HG02885 (cell line): Measurements from ENCODE around the gene NTRK1.

Experiments used
- ATAC-seq: cut with Tn5 transposase; IDR thresholded peaks from one replicate; pipeline ENCODE4 v1.9.1; 2021; ENCODE audit warnings: mild to moderate bottlenecking; ENCODE audit not compliant: unreplicated experiment, poor library complexity

The NTRK1 gene

DNA sequence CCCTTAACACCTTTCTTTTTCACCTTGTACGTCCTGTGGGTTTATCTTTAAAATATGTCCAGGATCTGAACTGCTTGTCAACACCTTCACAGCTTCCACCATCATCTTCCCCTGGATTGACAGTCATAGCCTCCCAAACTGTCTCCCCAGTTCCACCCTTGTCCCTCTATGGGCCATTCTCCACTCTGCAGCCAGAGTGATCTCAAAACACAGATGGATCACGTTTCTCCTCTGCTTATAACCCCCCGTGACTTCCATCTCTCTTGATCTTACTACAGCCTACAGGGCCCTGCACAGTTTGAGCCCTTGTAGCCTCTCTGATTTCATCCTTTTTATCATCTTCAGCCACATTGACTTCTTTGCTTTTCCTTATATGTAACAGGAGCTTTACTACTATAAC, 6.0 kb upstream of the NTRK1 start:
- ATAC-seq, result no peak

- ATAC-seq, result no peak
Observed at GRCh38 chr1:156856282-156856785, 4.3 kb upstream of the NTRK1 start.

GRCh38 chr1:156857532-156857931, 3.1 kb upstream of the NTRK1 start:
- ATAC-seq, result no peak

DNA sequence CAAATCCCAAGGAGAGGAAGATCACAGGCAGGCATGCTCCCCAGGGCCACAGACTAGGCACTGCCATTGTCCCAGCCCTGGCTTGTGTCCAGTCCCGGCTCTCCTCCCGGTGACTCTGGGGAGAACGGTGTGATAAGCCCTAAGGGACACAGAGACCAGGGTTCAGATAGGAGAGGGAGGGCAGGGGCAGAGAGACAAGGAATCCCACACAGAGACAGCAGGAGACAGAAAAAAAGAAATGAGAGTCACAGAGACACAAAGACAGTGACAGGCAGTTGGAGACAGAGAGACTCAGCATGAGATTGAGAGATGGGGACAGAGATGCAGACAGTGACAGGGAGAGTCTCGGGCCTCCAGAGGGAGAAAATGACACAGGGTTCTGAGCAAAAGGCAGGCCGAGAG, 2.1 kb upstream of the NTRK1 start:
- ATAC-seq, result no peak

DNA sequence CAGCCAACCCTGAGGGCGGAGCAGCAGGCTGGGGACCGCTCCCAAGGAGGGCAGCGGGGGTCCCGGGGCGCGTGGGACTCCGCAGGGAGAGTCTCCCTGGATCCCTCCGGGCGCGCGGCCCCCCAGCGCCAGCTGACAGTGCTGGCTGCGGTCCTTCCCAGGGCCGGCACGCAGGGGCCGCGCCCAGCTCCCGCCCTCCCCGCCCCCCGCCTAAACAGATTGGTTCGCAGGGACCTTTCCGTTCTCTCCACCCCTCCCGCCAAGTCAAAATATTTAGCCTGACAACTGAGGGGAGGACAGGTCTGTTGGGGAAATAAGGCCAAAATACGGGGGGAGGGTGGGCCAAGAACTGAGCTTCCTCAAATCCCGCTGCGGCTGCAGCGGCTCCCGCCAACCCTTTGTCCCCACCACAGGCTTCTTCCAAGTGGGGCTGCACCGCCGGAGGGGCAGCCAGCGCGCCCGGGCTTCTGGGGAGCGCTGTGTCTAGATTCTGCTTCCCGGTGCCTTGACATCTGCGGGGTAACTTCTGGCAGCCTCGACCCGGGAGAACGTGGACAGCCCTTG, 1.6 kb upstream of the NTRK1 start, which contains the start of gene INSRR:
Gene INSRR (minus strand): TSS at position 159 of the 564 bp plus-strand sequence. CDS start 496 bp downstream, outside the sequence.
- no peak for ATAC-seq

GRCh38 chr1:156859523-156860112, 1.0 kb upstream of the NTRK1 start:
- ATAC-seq, result no peak

DNA sequence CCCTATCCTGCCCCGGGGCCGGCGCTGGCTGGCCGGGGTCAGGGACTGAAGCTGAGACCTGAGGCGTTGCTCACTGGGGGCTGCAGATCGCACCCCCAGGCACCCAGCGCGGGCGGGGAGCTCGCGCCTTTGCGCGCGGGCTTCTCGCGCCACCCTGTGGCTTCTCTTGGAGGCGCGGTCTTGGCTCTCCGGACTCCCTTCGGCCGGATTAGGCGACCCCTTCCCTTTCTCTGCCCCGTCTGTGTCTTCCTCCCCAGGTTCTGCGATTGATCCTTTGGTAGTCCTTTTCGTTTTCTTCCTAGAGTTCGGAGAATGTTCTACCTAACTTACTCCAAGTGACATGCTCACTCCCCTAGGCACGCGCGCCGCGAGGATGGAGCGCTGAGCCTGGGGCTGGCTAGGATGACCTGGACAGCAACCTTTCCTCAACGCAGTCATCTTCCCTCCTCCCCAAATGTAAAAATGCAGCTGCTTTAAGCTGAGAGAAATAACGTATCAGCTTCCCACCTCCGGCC, 495 bp upstream of the NTRK1 start:
- ATAC-seq, result no peak

DNA sequence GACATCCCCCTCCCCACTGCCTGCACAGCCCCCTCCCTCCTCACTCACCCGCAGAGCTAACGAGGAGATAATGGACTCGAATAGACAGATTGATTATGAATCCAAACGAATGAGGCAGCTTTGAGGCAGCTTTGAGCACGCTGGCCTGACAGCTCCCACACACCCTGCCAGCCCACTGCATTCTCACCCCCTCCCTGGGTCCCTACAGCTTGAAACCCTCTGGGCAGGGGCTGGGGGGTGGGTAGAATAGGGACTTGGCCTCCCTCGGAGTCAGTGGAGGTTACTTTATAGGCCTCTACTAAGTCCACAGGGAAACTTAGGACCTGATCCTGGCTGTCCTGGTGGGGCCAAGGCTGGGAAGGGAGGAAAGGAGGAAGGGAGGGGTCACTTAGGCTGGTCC, 1.9 kb downstream of the NTRK1 start:
- no peak for ATAC-seq

DNA sequence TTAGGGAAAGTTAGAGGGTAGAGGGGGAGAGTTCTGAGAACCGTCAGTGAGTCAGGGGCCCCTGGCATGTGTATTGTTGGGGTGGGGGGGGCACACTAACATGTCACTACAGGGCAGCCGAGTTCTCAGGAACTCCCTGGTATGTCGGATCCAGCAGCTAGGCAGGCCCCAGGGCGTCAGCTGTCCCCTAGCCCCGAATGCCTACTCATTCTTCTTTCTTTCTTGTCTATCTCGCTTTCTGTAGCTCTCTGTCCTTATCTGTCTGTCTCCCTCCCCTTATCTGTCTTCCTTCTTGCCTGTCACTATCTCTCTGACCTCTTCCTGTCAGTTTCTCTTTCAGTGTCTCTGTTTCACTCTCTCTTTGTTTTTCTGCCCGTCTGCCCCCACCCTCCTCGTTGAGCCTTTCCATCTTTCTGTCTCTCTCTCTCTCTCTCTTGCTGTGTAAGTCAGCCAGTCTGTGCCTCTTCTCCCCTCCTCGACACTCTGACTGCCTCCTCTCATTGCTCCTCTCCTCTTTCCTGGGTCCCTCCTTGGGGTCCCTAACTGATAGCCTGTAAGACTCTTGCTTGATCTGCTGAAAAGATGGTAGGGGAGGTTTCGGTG, 2.4 kb downstream of the NTRK1 start:
- no peak for ATAC-seq

- ATAC-seq, result no peak
Observed at GRCh38 chr1:156863631-156864030, 3.0 kb downstream of the NTRK1 start.

DNA sequence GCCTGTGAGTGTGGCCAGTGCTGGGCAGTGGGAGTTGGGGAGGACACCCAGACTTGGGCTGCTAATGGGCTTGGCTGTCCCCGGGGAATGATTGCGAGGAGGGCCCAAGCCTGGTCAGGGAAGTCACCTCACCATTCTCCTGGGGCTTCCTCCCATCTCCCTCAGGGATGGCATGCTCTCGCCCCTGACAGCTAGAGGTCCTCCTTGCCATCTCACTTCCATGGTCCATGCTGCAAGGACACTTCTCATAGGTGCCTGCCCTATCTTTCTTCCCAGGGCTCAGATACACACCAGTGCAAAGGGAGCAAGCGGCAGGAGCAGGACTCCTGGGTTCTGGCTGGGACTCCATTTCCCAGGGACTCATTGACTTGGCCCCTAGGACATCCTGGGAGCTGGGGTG, 4.1 kb downstream of the NTRK1 start:
- no peak for ATAC-seq

DNA sequence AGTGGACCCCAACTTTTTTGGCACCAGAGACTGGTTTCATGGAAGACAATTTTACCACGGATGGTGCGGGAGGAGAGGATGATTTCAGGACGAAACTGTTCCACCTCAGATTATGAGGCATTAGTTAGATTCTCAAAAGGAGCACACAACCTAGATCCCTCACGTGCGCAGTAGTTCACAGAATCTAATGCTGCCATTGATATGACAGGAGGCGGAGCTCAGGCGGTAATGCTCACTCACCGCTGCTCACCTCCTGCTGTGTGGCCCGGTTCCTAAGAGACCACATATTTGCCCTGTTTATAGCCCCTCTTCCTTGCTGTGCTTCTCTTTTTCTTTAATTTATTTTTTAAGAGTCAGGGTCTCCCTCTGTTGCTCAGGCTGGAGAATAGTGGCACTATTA, 4.6 kb downstream of the NTRK1 start:
- ATAC-seq, result no peak

GRCh38 chr1:156865865-156866248, 5.2 kb downstream of the NTRK1 start:
- ATAC-seq, result no peak

- no peak for ATAC-seq
Observed at GRCh38 chr1:156866249-156866909, 5.7 kb downstream of the NTRK1 start.

DNA sequence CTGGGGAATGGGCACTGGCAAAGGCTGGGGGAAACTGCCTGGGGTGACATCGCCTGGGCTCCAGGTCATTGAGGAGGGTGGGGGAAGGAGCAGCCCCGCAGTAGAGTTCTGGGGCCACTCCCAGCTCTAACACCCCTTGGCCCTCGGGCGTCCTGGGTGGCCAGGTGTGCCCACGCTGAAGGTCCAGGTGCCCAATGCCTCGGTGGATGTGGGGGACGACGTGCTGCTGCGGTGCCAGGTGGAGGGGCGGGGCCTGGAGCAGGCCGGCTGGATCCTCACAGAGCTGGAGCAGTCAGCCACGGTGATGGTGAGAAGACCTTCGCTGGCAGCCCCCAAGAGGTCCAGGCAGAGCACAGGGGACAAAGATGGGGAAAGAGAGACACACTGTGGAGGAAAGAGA, 7.7 kb downstream of the NTRK1 start:
- no peak for ATAC-seq

GRCh38 chr1:156869455-156869854, 8.8 kb downstream of the NTRK1 start:
- no peak for ATAC-seq

DNA sequence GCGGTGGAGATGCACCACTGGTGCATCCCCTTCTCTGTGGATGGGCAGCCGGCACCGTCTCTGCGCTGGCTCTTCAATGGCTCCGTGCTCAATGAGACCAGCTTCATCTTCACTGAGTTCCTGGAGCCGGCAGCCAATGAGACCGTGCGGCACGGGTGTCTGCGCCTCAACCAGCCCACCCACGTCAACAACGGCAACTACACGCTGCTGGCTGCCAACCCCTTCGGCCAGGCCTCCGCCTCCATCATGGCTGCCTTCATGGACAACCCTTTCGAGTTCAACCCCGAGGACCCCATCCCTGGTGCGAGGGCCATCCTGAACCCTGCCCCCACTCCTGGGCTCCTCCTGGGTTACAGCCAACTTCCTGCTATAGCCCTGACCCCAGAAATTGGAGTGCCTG, 13.0 kb downstream of the NTRK1 start:
- no peak for ATAC-seq

DNA sequence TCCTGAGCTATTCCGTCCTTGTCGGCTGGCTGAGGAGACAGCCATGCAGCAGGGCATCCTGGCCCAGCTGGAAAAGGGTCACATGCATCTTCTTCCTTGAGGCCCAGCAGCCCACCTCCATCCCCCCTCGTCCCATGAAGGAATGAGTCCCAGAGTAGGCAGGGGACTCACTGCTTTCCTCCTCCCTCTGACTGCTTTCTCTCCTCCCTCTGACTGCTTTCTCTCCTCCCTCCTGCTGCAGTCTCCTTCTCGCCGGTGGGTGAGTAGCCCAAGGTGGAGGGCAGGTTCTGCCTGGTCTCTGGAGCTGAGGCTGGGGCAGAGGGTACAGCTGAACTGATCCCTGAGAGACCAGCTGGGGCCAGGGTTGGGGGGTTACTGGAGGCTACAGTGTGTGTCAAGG, 13.5 kb downstream of the NTRK1 start:
- ATAC-seq, result no peak

- ATAC-seq, result no peak
Observed at GRCh38 chr1:156874572-156875340, 14.1 kb downstream of the NTRK1 start.

DNA sequence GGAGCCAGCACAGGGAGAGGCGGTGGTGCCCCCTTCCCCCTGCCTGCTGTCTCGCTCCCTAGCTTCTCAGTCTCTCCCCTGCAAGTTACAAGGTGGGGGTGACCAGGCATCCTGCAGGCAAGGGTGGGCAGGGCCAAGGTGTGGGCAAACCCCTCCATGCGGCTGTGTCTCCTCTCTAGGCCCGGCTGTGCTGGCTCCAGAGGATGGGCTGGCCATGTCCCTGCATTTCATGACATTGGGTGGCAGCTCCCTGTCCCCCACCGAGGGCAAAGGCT, 14.6 kb downstream of the NTRK1 start:
- no peak for ATAC-seq

DNA sequence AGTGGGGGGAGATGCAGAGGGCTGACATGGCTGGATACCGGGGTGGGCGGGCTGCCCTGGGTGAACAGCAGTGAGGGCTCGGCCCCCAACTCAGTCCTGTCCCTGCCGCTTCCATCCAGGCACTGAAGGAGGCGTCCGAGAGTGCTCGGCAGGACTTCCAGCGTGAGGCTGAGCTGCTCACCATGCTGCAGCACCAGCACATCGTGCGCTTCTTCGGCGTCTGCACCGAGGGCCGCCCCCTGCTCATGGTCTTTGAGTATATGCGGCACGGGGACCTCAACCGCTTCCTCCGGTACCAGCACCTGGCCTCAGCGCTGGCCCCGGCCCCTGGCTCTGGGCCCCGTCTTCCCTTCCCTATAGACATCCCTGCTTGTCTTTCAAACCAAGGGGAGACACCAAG, 15.6 kb downstream of the NTRK1 start:
- ATAC-seq, result no peak
